Subcutaneous adipose tissue (tissue), 4 donors: ENCODE results near the gene LRRC71. TPM values are rescaled to one million over a fixed set of nuclear protein-coding genes. Genes with fewer than 3 reads are reported as not detected.

Experiments used
- CTCF ChIP-seq: fragments of 450-650 bp; IDR thresholded peaks from one replicate; pipeline ENCODE4 v1.5.1; 2016; ENCODE audit warnings: low read depth, mild to moderate bottlenecking, control low read depth, antibody characterized with exemption, moderate library complexity
- total RNA-seq, 4 donors: library from RNA; depleted of rRNA; stranded (reverse); fragments of >200 nt; gene quantifications; one replicate each; pipeline ENCODE4 v1.1.0, GENCODE V29; 2016

The LRRC71 gene
- total RNA-seq, 4 donors from 2014 or later: 0.94 TPM; not detected in 3

- TF ChIP-seq CTCF: no peak
Observed at GRCh38 chr1:156925154-156926010, 5.0 kb downstream of the LRRC71 start.

GRCh38 chr1:156926175-156926574 lies 5.7 kb downstream of the LRRC71 start:
- no peak for TF ChIP-seq CTCF

- TF ChIP-seq CTCF: no peak
Observed at GRCh38 chr1:156927215-156928042, 7.0 kb downstream of the LRRC71 start.

- no peak for TF ChIP-seq CTCF
Observed at GRCh38 chr1:156928043-156928602, 7.7 kb downstream of the LRRC71 start.

- no peak for TF ChIP-seq CTCF
Observed at GRCh38 chr1:156929596-156930238, 9.3 kb downstream of the LRRC71 start.

GRCh38 chr1:156930483-156930882 lies 10.1 kb downstream of the LRRC71 start:
- no peak for TF ChIP-seq CTCF
